SK-N-SH treated with all-trans-retinoic acid at 6 μM for 48 hours (cell line): ENCODE results near the gene ARHGAP25.

Experiments used
- CSDC2 ChIP-seq: fragments of 250-450 bp; sonication (Bioruptor Pico); IDR thresholded peaks from 2 replicates; pipeline ENCODE4 v1.5.0; 2020; ENCODE audit warnings: mild to moderate bottlenecking, moderate library complexity
- ISL1 ChIP-seq: fragments of 250-450 bp; sonication (Bioruptor Pico); IDR thresholded peaks from 2 replicates; pipeline ENCODE4 v2.1.2; 2022; ENCODE audit warnings: mild to moderate bottlenecking, moderate library complexity
- OSR1 ChIP-seq: fragments of 250-450 bp; sonication (Bioruptor Pico); IDR thresholded peaks from 2 replicates; pipeline ENCODE4 v1.8.0; 2022; ENCODE audit warnings: moderate library complexity, mild to moderate bottlenecking, inconsistent platforms
- RARB ChIP-seq: fragments of 250-450 bp; sonication (Bioruptor Pico); IDR thresholded peaks from 2 replicates; pipeline ENCODE4 v1.8.0; 2021; ENCODE audit warnings: mild to moderate bottlenecking, moderate library complexity
- TCF4 ChIP-seq: fragments of 250-450 bp; sonication (Bioruptor Pico); IDR thresholded peaks from 2 replicates; pipeline ENCODE4 v1.8.0; 2021; ENCODE audit warnings: mild to moderate bottlenecking, moderate library complexity, borderline replicate concordance
- TSHZ2 ChIP-seq: fragments of 250-450 bp; sonication (Bioruptor Pico); IDR thresholded peaks from 2 replicates; pipeline ENCODE4 v1.5.0; 2020; ENCODE audit warnings: mild to moderate bottlenecking, moderate library complexity
- ZFP30 ChIP-seq: fragments of 450-650 bp; formaldehyde crosslinking; IDR thresholded peaks from 2 replicates; pipeline ENCODE4 v1.5.0; 2022; ENCODE audit warnings: mild to moderate bottlenecking, moderate library complexity
- ZNF8 ChIP-seq: fragments of 450-650 bp; formaldehyde crosslinking; IDR thresholded peaks from 2 replicates; pipeline ENCODE4 v1.5.0; 2020; ENCODE audit warnings: mild to moderate bottlenecking, moderate library complexity
- TF ChIP-seq, protein P1 (sequence below): fragments of 250-450 bp; sonication (Bioruptor Pico); IDR thresholded peaks from 2 replicates; pipeline ENCODE4 v1.5.1; 2020; ENCODE audit warnings: low read depth, mild to moderate bottlenecking, moderate library complexity
- TF ChIP-seq, protein P2 (sequence below): fragments of 250-450 bp; sonication (Bioruptor Pico); IDR thresholded peaks from 2 replicates; pipeline ENCODE4 v1.8.0; 2020; ENCODE audit warnings: mild to moderate bottlenecking, moderate library complexity, borderline replicate concordance

GRCh38 chr2:68717305-68717661, 17.3 kb upstream of the ARHGAP25 start:
- TF ChIP-seq RARB (CRISPR knock-in tag): no peak
- TF ChIP-seq, protein P1, sequence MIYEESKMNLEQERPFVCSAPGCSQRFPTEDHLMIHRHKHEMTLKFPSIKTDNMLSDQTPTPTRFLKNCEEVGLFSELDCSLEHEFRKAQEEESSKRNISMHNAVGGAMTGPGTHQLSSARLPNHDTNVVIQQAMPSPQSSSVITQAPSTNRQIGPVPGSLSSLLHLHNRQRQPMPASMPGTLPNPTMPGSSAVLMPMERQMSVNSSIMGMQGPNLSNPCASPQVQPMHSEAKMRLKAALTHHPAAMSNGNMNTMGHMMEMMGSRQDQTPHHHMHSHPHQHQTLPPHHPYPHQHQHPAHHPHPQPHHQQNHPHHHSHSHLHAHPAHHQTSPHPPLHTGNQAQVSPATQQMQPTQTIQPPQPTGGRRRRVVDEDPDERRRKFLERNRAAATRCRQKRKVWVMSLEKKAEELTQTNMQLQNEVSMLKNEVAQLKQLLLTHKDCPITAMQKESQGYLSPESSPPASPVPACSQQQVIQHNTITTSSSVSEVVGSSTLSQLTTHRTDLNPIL (CRISPR knock-in tag): no peak
- TF ChIP-seq, protein P2, sequence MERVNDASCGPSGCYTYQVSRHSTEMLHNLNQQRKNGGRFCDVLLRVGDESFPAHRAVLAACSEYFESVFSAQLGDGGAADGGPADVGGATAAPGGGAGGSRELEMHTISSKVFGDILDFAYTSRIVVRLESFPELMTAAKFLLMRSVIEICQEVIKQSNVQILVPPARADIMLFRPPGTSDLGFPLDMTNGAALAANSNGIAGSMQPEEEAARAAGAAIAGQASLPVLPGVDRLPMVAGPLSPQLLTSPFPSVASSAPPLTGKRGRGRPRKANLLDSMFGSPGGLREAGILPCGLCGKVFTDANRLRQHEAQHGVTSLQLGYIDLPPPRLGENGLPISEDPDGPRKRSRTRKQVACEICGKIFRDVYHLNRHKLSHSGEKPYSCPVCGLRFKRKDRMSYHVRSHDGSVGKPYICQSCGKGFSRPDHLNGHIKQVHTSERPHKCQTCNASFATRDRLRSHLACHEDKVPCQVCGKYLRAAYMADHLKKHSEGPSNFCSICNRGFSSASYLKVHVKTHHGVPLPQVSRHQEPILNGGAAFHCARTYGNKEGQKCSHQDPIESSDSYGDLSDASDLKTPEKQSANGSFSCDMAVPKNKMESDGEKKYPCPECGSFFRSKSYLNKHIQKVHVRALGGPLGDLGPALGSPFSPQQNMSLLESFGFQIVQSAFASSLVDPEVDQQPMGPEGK: no peak
- no peak for TF ChIP-seq ISL1 (CRISPR knock-in tag)
- no peak for TF ChIP-seq OSR1
- TF ChIP-seq CSDC2 (CRISPR knock-in tag): no peak
- TF ChIP-seq ZFP30 (CRISPR knock-in tag): no peak
- no peak for TF ChIP-seq TCF4
- no peak for TF ChIP-seq ZNF8 (CRISPR knock-in tag)
- no peak for TF ChIP-seq TSHZ2 (CRISPR knock-in tag)
